ENCODE measurements around the gene RIOK1. TPM values are rescaled to one million over a fixed set of nuclear protein-coding genes. Genes with fewer than 3 reads are reported as not detected.

Gene RIOK1
- total and polyA plus RNA-seq, 2 of the 13 experiments (the other 11 are each of a cell fraction or from before 2014, with no cell fraction given), result 9.4 to 37.8 TPM

GRCh38 chr6:7446619-7447325 lies 57.2 kb downstream of the RIOK1 start (continued):
- TF ChIP-seq ZNF513 (CRISPR knock-in tag; conservative IDR thresholded peaks at IDR 0.05) (no peak), KDM5B (CRISPR knock-in tag; IDR thresholded peaks at IDR 0.05; ENCODE audit: borderline replicate concordance) (no peak), BCL6 (CRISPR knock-in tag; IDR thresholded peaks at IDR 0.05) (peak; percentile 41; the same call in 1 of the 2 replicates), NONO (IDR thresholded peaks at IDR 0.05) (no peak), NONO (CRISPR knock-in tag; conservative IDR thresholded peaks at IDR 0.05) (no peak), CHD2 (IDR thresholded peaks at IDR 0.05; ENCODE audit: low read depth, low read length) (no peak), TEAD3 (CRISPR knock-in tag; optimal IDR thresholded peaks at IDR 0.05; ENCODE audit: borderline replicate concordance) (peak; percentile 33), SNRNP70 (IDR thresholded peaks at IDR 0.05; ENCODE audit: low read depth, low read length) (no peak), MIXL1 (CRISPR knock-in tag; IDR thresholded peaks at IDR 0.05) (no peak), ZNF652 (CRISPR knock-in tag; IDR thresholded peaks at IDR 0.05; ENCODE audit: borderline replicate concordance, low read depth) (no peak), TRIM22 (IDR thresholded peaks at IDR 0.05) (no peak), NFATC3 (CRISPR knock-in tag; IDR thresholded peaks at IDR 0.05) (no peak), MZF1 (CRISPR knock-in tag; IDR thresholded peaks at IDR 0.05; ENCODE audit: borderline replicate concordance) (no peak), ZMAT5 (CRISPR knock-in tag; IDR thresholded peaks at IDR 0.05; ENCODE audit: borderline replicate concordance, low read depth) (no peak), MAFF (IDR thresholded peaks at IDR 0.05; ENCODE audit: low read depth, low read length) (no peak), ZNF292 (CRISPR knock-in tag; IDR thresholded peaks at IDR 0.05; ENCODE audit: borderline replicate concordance, low read depth) (0 out of 2 replicates have a peak, but pooled peaks have one; percentile 40), NPAS2 (CRISPR knock-in tag; IDR thresholded peaks at IDR 0.05; ENCODE audit: borderline replicate concordance) (0 out of 2 replicates have a peak, but pooled peaks have one; percentile 77), ZNF607 (CRISPR knock-in tag; IDR thresholded peaks at IDR 0.05; ENCODE audit: borderline replicate concordance) (no peak), JUNB (CRISPR knock-in tag; IDR thresholded peaks at IDR 0.05; ENCODE audit: borderline replicate concordance) (no peak), ARID2 (CRISPR knock-in tag; IDR thresholded peaks at IDR 0.05; ENCODE audit: borderline replicate concordance) (no peak)

All from HepG2 (cell line).